Sigmoid colon (tissue), 7 donors: ENCODE measurements around the gene MRPL1. TPM values are rescaled to one million over a fixed set of nuclear protein-coding genes. Genes with fewer than 3 reads are reported as not detected.
A peak's percentile ranks its signal among the peaks of the same experiment; 100 is the strongest.

Source experiments
- DNase-seq: peaks from one replicate; pipeline ENCODE4 v3.0.0-alpha.2; 2019
- H3K27ac ChIP-seq, 4 donors: fragments of 200-600 bp; sonication (generic); one replicate each; pipeline ENCODE4 v1.5.1; 2016 to 2019; ENCODE audit warnings: mild to moderate bottlenecking in 1 of 4
- H3K27me3 ChIP-seq, 3 donors: fragments of 200-600 bp; sonication (generic); one replicate each; pipeline ENCODE4 v1.5.1; 2019; ENCODE audit warnings: mild to moderate bottlenecking in 1 of 3
- H3K36me3 ChIP-seq, 4 donors: fragments of 200-600 bp; sonication (generic); one replicate each; pipeline ENCODE4 v1.5.1; 2016 to 2019
- H3K4me1 ChIP-seq, 4 donors: fragments of 200-600 bp; sonication (generic); one replicate each; pipeline ENCODE4 v1.5.1; 2017 to 2019
- H3K4me3 ChIP-seq, 4 donors: fragments of 200-600 bp; sonication (generic); one replicate each; pipeline ENCODE4 v1.5.1; 2017 to 2019; ENCODE audit warnings: mild to moderate bottlenecking in 2 of 4, moderate library complexity in 1 of 4
- H3K9me3 ChIP-seq, 4 donors: fragments of 200-600 bp in 3 of 4; sonication (generic) in 3 of 4; one replicate each; pipeline versions ENCODE4 v1.5.1 to v1.6.1; 2013 to 2019
- EP300 ChIP-seq, 4 donors: sonication (generic); formaldehyde crosslinking; IDR thresholded peaks; one replicate each; pipeline ENCODE4 v1.6.1; 2017; ENCODE audit warnings: antibody characterized with exemption in 4 of 4
- POLR2A ChIP-seq, 2 donors: fragments of 450-650 bp; IDR thresholded peaks; one replicate each; pipeline ENCODE4 v1.6.1; 2016; ENCODE audit warnings: antibody characterized with exemption in 2 of 2, mild to moderate bottlenecking in 2 of 2, moderate library complexity in 2 of 2
- POLR2AphosphoS5 ChIP-seq, 4 donors: sonication (generic); formaldehyde crosslinking; IDR thresholded peaks; one replicate each; pipeline ENCODE4 v1.6.1; 2017; ENCODE audit warnings: antibody characterized with exemption in 4 of 4
- WGBS, 2 donors: extraction: QIAGEN DNeasy Blood & Tissue Kit; methylation state at CpG; one replicate each; pipeline ENCODE4 v1.1.7; 2013; 5-methylcytosine and 5-hydroxymethylcytosine counted together
- intact Hi-C: fragments of 100-400 bp; cut with DNase I; formaldehyde crosslinking; loops from one replicate; pipeline ENCODE4 v1.15.1; 2023
- polyA plus RNA-seq, 3 donors: library from polyadenylated mRNA; stranded (reverse); fragments of 200-250 nt; gene quantifications; one replicate each; pipeline ENCODE4 v1.2.3, GENCODE V29; 2013
- total RNA-seq, 4 donors: library from RNA; depleted of rRNA; stranded (reverse); fragments of >200 nt; gene quantifications; one replicate each; pipeline ENCODE4 v1.1.0, GENCODE V29; 2016
- TF ChIP-seq, protein P1 (sequence below), 4 experiments: fragments of 450-650 bp in 3 of 4; fragments of 200-600 bp in 1 of 4; IDR thresholded peaks; one replicate each; pipeline ENCODE4 v1.5.1; 2016 to 2019; ENCODE audit warnings: antibody characterized with exemption in 4 of 4, mild to moderate bottlenecking in 3 of 4, moderate library complexity in 2 of 4
- donor health status: healthy with polysubstance abuse.
- donor health status: Bipolar disorder and iron deficiency.
- donor health status: healthy.

MRPL1 gene
- total and polyA plus RNA-seq, 7 donors, result 23.2 to 52.9 (median 30.0) TPM

DNA sequence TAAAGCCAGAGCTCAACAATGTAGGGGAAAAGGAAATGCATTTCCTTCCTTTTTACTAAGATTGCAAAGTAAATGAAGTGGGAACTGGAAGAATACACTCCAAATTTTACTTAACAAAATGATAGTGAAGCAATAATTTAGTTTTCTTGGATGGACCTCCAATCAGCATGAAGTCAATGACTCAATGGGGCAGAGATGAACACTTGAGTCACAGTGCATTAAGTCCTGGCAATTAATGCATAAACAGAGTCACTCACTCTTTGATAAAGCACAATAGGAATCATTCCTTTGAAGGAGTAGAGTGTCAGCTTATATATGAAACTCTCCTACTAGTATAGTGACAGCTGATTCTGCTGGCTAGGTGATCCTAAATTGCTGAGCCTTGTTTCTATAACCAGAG lies 127.8 kb downstream of the MRPL1 start:
- Histone ChIP-seq H3K9me3 (no peaks in the 10 kb centered on the region), H3K27ac (no peak overlapping the region), H3K36me3 (no peaks in the 10 kb centered on the region), H3K27me3 (no peaks in the 10 kb centered on the region), H3K4me3 (no peak overlapping the region), H3K4me1 (peaks cover 0 to 8% (median 0%) of the 10 kb centered on the region in 4 donors)
- DNase-seq, result no peak
- intact Hi-C loops, result no loop called here
- TF ChIP-seq EP300 (IDR thresholded peaks at IDR 0.05) (no peak), POLR2AphosphoS5 (IDR thresholded peaks at IDR 0.05) (no peak), POLR2A (IDR thresholded peaks at IDR 0.05) (no peak)
- TF ChIP-seq, protein P1, sequence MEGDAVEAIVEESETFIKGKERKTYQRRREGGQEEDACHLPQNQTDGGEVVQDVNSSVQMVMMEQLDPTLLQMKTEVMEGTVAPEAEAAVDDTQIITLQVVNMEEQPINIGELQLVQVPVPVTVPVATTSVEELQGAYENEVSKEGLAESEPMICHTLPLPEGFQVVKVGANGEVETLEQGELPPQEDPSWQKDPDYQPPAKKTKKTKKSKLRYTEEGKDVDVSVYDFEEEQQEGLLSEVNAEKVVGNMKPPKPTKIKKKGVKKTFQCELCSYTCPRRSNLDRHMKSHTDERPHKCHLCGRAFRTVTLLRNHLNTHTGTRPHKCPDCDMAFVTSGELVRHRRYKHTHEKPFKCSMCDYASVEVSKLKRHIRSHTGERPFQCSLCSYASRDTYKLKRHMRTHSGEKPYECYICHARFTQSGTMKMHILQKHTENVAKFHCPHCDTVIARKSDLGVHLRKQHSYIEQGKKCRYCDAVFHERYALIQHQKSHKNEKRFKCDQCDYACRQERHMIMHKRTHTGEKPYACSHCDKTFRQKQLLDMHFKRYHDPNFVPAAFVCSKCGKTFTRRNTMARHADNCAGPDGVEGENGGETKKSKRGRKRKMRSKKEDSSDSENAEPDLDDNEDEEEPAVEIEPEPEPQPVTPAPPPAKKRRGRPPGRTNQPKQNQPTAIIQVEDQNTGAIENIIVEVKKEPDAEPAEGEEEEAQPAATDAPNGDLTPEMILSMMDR (IDR thresholded peaks at IDR 0.05), result no peak

DNA sequence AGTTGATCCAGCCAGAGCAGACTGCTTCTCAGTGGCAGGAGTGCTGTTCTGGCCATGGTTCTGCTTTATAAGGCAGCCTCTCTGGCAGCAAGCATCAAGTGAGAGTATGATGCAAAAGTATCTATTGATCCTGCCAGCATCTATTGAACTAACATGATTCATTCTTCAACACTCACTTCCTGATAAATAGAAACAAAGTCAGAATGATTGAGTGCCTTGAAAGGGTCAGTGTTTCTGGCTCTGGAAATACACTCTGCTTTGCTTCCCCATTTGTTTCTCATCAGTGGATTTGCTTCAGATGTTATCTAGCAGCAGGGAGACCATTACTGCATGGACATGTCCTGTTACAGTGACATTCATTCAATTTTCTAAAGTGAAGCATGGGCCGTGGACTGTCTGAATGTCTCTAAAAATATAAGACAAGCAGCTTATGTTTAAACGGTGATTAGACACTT lies 128.3 kb downstream of the MRPL1 start:
- Histone ChIP-seq H3K4me3 (no peak overlapping the region), H3K27ac (no peak overlapping the region), H3K9me3 (no peaks in the 10 kb centered on the region), H3K27me3 (no peaks in the 10 kb centered on the region), H3K4me1 (peaks cover 0 to 8% (median 0%) of the 10 kb centered on the region in 4 donors), H3K36me3 (no peaks in the 10 kb centered on the region)
- intact Hi-C loops, result no loop called here
- WGBS, 2 donors, result 77 to 82% methylated on average over 2 of the region's 2 CpGs
- no peak for DNase-seq
- TF ChIP-seq POLR2AphosphoS5 (IDR thresholded peaks at IDR 0.05), result no peak
- no peak for TF ChIP-seq EP300 (IDR thresholded peaks at IDR 0.05)
- TF ChIP-seq POLR2A (IDR thresholded peaks at IDR 0.05), result no peak
- TF ChIP-seq, protein P1 (IDR thresholded peaks at IDR 0.05), result no peak

DNA sequence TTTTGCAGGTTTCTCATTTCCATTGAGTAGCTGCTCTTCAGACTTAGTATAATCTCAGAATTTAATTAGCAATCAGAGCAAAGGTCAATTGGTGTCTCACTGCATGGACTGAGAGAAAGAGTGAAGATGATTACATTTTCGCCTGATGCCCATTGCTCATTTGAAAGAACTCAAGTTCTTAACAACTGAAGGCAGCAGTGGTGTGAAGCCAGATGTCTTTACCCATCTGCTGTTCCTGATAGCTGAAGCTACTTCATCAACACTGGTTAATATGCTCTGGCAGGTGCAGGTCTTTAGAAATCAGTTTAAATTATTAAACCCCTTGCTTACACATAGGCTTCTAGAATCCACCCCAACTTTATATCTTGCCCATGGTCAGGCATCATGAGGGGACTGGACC lies 130.0 kb downstream of the MRPL1 start:
- intact Hi-C loops, result no loop called here
- Histone ChIP-seq H3K27ac (no peak overlapping the region), H3K9me3 (no peaks in the 10 kb centered on the region), H3K4me3 (no peak overlapping the region), H3K4me1 (peaks cover 0 to 8% (median 0%) of the 10 kb centered on the region in 4 donors), H3K27me3 (no peaks in the 10 kb centered on the region), H3K36me3 (no peaks in the 10 kb centered on the region)
- DNase-seq, result no peak
- TF ChIP-seq POLR2AphosphoS5 (IDR thresholded peaks at IDR 0.05), result no peak
- TF ChIP-seq EP300 (IDR thresholded peaks at IDR 0.05), result no peak
- TF ChIP-seq, protein P1 (IDR thresholded peaks at IDR 0.05), result no peak
- no peak for TF ChIP-seq POLR2A (IDR thresholded peaks at IDR 0.05)
- 80 to 84% methylated on average over 1 of the region's 1 CpG for WGBS, 2 donors

DNA sequence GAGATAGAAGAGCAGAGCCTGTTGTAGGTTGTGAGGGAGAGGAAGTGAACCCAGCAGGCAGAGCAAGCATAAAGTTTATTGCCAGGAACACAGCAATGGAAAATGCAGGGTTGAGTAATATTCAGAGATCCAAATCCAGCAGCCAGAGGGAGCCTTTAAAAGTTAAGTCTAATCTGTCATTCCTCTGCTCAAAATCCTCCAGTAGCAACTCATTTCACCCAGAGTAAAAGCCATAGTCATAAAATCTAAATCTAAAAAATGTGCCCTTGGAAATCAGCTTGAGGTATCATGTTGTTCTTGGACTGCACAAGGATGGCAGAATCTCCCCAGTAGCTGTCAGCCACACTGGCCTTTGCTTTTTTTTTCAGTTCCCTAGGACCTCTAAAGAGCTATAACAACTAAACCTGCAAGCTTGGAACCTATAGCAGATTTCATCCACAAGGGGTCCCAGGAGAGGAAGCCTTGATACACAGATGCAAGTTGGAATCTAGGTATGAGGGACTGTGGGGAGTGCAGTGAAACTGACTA lies 131.6 kb downstream of the MRPL1 start:
- Histone ChIP-seq H3K9me3 (no peaks in the 10 kb centered on the region), H3K36me3 (no peaks in the 10 kb centered on the region), H3K27ac (peak overlapping the region in 1 of 4 donors; percentile 2), H3K27me3 (no peaks in the 10 kb centered on the region), H3K4me1 (peaks cover 0 to 8% (median 0%) of the 10 kb centered on the region in 4 donors), H3K4me3 (no peak overlapping the region)
- intact Hi-C loops, result no loop called here
- TF ChIP-seq, protein P1 (IDR thresholded peaks at IDR 0.05), result peak; percentile 12 to 51 (median 42)
- TF ChIP-seq EP300 (IDR thresholded peaks at IDR 0.05), result no peak
- no peak for DNase-seq

DNA sequence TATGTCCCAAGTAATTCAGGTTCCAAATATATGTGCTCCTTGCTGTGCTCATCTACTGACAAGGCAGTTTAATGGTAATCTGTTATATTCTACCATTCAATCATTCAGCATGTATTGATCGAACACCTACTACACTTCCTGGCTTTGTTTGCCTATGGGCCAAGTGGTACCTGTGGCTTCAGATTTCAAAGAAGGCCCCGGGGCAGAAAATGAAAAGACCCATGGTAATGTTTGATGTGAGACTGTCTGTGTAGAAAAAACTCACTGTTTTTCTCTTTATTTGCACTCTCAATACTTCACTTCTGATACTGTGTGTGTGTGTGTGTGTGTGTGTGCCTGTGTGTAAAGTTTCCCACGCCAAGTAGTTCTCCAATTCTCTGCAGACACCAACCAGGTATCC lies 133.4 kb downstream of the MRPL1 start:
- DNase-seq, result no peak
- H3K4me1 ChIP-seq, result peaks cover 0 to 8% (median 0%) of the 10 kb centered on the region in 4 donors
- H3K9me3 ChIP-seq, result no peaks in the 10 kb centered on the region
- 45 to 59% methylated on average over 3 of the region's 3 CpGs for WGBS, 2 donors
- H3K27ac ChIP-seq, result no peak overlapping the region
- no peak overlapping the region for H3K4me3 ChIP-seq
- intact Hi-C loops, result no loop called here
- TF ChIP-seq, protein P1 (IDR thresholded peaks at IDR 0.05), result no peak
- TF ChIP-seq POLR2AphosphoS5 (IDR thresholded peaks at IDR 0.05) (no peak), POLR2A (IDR thresholded peaks at IDR 0.05) (no peak), EP300 (IDR thresholded peaks at IDR 0.05) (no peak)
- H3K36me3 ChIP-seq, result no peaks in the 10 kb centered on the region
- no peaks in the 10 kb centered on the region for H3K27me3 ChIP-seq
